Activated CD8-positive, alpha-beta memory T cell treated with anti-CD3 and anti-CD28 coated beads, Interleukin-2, amount 10 ng/mL, durations not matched to agents 7 days and 5 days (primary cell): Measurements from ENCODE around the gene SYN1. TPM values are rescaled to one million over a fixed set of nuclear protein-coding genes. Genes with fewer than 3 reads are reported as not detected.
"Not testable (repeated sequence)": the region's sequence is repeated elsewhere in the genome, so short reads cannot be mapped to it uniquely, and the experiment has no call there.

Experiments
- ATAC-seq: fragments of 150-1000 bp; cut with Tn5 transposase; one replicate; pipeline ENCODE4 v1.10.0; 2021; ENCODE audit warnings: moderate library complexity
- CTCF ChIA-PET: fragments of 350-600 bp; sonication (Branson Sonifier 250); formaldehyde crosslinking; loops from one replicate; lab custom pipeline; 2021; ENCODE audit warnings: antibody characterized with exemption; lab: Charles Lee
- DNase-seq: peaks from one replicate; pipeline ENCODE4 v3.0.0-alpha.2; 2020
- H3K27ac Mint-ChIP-seq: one replicate; pipeline ENCODE4 v1.8.0; 2021; ENCODE audit warnings: mild to moderate bottlenecking, mixed read lengths
- H3K27me3 Mint-ChIP-seq: one replicate; pipeline ENCODE4 v1.8.0; 2021; ENCODE audit warnings: mixed read lengths
- H3K36me3 Mint-ChIP-seq: one replicate; pipeline ENCODE4 v1.8.0; 2021; ENCODE audit warnings: mild to moderate bottlenecking, mixed read lengths
- H3K4me1 Mint-ChIP-seq: one replicate; pipeline ENCODE4 v1.8.0; 2021; ENCODE audit warnings: mixed read lengths
- H3K4me3 Mint-ChIP-seq: one replicate; pipeline ENCODE4 v1.8.0; 2021; ENCODE audit warnings: mild to moderate bottlenecking, moderate library complexity, mixed read lengths
- H3K9me3 Mint-ChIP-seq: one replicate; pipeline ENCODE4 v1.8.0; 2022; ENCODE audit warnings: low read depth, mixed read lengths
- total RNA-seq, 2 experiments: library from RNA; stranded (reverse); gene quantifications; one replicate each; pipeline ENCODE4 v1.2.3, GENCODE V29; 2021

Gene SYN1
- total RNA-seq = under 1 TPM; 0.09 to 0.15 TPM

- DNase-seq (peak; percentile 83), ATAC-seq (peak; percentile 89)
- peak within 1 kb of the TSS; percentile 47 for H3K4me3 Mint-ChIP-seq
- H3K4me1 Mint-ChIP-seq = peaks cover 11% of the 10 kb centered on the region
- H3K9me3 Mint-ChIP-seq = no peaks in the 10 kb centered on the region
- CTCF ChIA-PET = interaction anchor here (1.5 kb wide), 1 partner anchor 9 kb away, joined by 4 read pairs; no protein-coding TSS in a partner anchor
- H3K36me3 Mint-ChIP-seq = no peaks in the 10 kb centered on the region
- H3K27me3 Mint-ChIP-seq = peaks cover 50% of the 10 kb centered on the region
- H3K27ac Mint-ChIP-seq = no peak within 1 kb of the TSS
Observed at GRCh38 chrX:47619486-47620302, at the start of gene SYN1. SYN1 (minus strand) TSS chrX:47619857; CDS start chrX:47619728, 129 bp downstream.

GRCh38 chrX:47665797-47666196 is 46.1 kb upstream of the SYN1 start:
- DNase-seq, H3K9me3 Mint-ChIP-seq, H3K36me3 Mint-ChIP-seq, H3K4me1 Mint-ChIP-seq, CTCF ChIA-PET, H3K27ac Mint-ChIP-seq, H3K4me3 Mint-ChIP-seq, ATAC-seq, H3K27me3 Mint-ChIP-seq: not testable (repeated sequence)

GRCh38 chrX:47664737-47665136 is 45.1 kb upstream of the SYN1 start:
- H3K27me3 Mint-ChIP-seq = no peaks in the 10 kb centered on the region
- H3K27ac Mint-ChIP-seq = no peak overlapping the region
- CTCF ChIA-PET = no interaction called here
- no peak overlapping the region for H3K4me3 Mint-ChIP-seq
- H3K36me3 Mint-ChIP-seq = peaks cover 1% of the 10 kb centered on the region
- no peak for ATAC-seq
- H3K9me3 Mint-ChIP-seq = no peaks in the 10 kb centered on the region
- no peak for DNase-seq
- peaks cover 12% of the 10 kb centered on the region for H3K4me1 Mint-ChIP-seq

GRCh38 chrX:47662144-47662657 is 42.5 kb upstream of the SYN1 start:
- no peaks in the 10 kb centered on the region for H3K27me3 Mint-ChIP-seq
- no peak for ATAC-seq
- no peak overlapping the region for H3K4me3 Mint-ChIP-seq
- H3K9me3 Mint-ChIP-seq = no peaks in the 10 kb centered on the region
- CTCF ChIA-PET = interaction anchor here (1.0 kb wide), 1 partner anchor 139 kb away, joined by 3 read pairs; no protein-coding TSS in a partner anchor
- DNase-seq = peak; percentile 47
- H3K27ac Mint-ChIP-seq = peak overlapping the region; percentile 56
- peaks cover 19% of the 10 kb centered on the region for H3K4me1 Mint-ChIP-seq
- peaks cover 6% of the 10 kb centered on the region for H3K36me3 Mint-ChIP-seq

- DNase-seq (no peak), ATAC-seq (no peak)
- CTCF ChIA-PET = no interaction called here
- Mint-ChIP-seq H3K36me3 (peaks cover 13% of the 10 kb centered on the region), H3K27me3 (no peaks in the 10 kb centered on the region), H3K4me1 (peaks cover 24% of the 10 kb centered on the region), H3K4me3 (no peak overlapping the region), H3K9me3 (no peaks in the 10 kb centered on the region), H3K27ac (no peak overlapping the region)
Observed at GRCh38 chrX:47661539-47661938, 41.9 kb upstream of the SYN1 start.

GRCh38 chrX:47659421-47659726 is 39.7 kb upstream of the SYN1 start:
- H3K27ac Mint-ChIP-seq = peak overlapping the region; percentile 98
- H3K27me3 Mint-ChIP-seq = no peaks in the 10 kb centered on the region
- H3K4me3 Mint-ChIP-seq = peak overlapping the region; percentile 85
- no peak for ATAC-seq
- peaks cover 28% of the 10 kb centered on the region for H3K36me3 Mint-ChIP-seq
- CTCF ChIA-PET = no interaction called here
- no peak for DNase-seq
- H3K4me1 Mint-ChIP-seq = peaks cover 29% of the 10 kb centered on the region
- H3K9me3 Mint-ChIP-seq = no peaks in the 10 kb centered on the region

- peak within 1 kb of the TSS; percentile 98 for H3K27ac Mint-ChIP-seq
- CTCF ChIA-PET = no interaction called here
- H3K4me1 Mint-ChIP-seq = peaks cover 29% of the 10 kb centered on the region
- peaks cover 28% of the 10 kb centered on the region for H3K36me3 Mint-ChIP-seq
- H3K9me3 Mint-ChIP-seq = no peaks in the 10 kb centered on the region
- peak; percentile 97 for DNase-seq
- peak within 1 kb of the TSS; percentile 85 for H3K4me3 Mint-ChIP-seq
- ATAC-seq = peak; percentile 91
- H3K27me3 Mint-ChIP-seq = no peaks in the 10 kb centered on the region
Observed at GRCh38 chrX:47658684-47659420, 39.2 kb upstream of the SYN1 start, which contains the start of gene UXT. UXT (minus strand) TSS chrX:47659180; CDS start chrX:47658927, 253 bp downstream.

GRCh38 chrX:47658301-47658683 is 38.6 kb upstream of the SYN1 start:
- DNase-seq (no peak), ATAC-seq (no peak)
- CTCF ChIA-PET = no interaction called here
- no peaks in the 10 kb centered on the region for H3K9me3 Mint-ChIP-seq
- H3K4me1 Mint-ChIP-seq = peaks cover 28% of the 10 kb centered on the region
- H3K27ac Mint-ChIP-seq = peak overlapping the region; percentile 98
- peak overlapping the region; percentile 85 for H3K4me3 Mint-ChIP-seq
- peaks cover 32% of the 10 kb centered on the region for H3K36me3 Mint-ChIP-seq
- no peaks in the 10 kb centered on the region for H3K27me3 Mint-ChIP-seq

GRCh38 chrX:47651043-47651905 is 31.6 kb upstream of the SYN1 start:
- Mint-ChIP-seq H3K9me3 (no peaks in the 10 kb centered on the region), H3K4me3 (peak overlapping the region; percentile 87), H3K36me3 (peaks cover 53% of the 10 kb centered on the region), H3K4me1 (peaks cover 42% of the 10 kb centered on the region), H3K27me3 (no peaks in the 10 kb centered on the region), H3K27ac (peak overlapping the region; percentile 94)
- DNase-seq (no peak), ATAC-seq (no peak)
- CTCF ChIA-PET = no interaction called here

- CTCF ChIA-PET = no interaction called here
- peak within 1 kb of the TSS; percentile 87 for H3K4me3 Mint-ChIP-seq
- peaks cover 42% of the 10 kb centered on the region for H3K4me1 Mint-ChIP-seq
- peak; percentile 95 for ATAC-seq
- H3K27ac Mint-ChIP-seq = peak within 1 kb of the TSS; percentile 94
- no peaks in the 10 kb centered on the region for H3K9me3 Mint-ChIP-seq
- H3K36me3 Mint-ChIP-seq = peaks cover 44% of the 10 kb centered on the region
- peak; percentile 95 for DNase-seq
- no peaks in the 10 kb centered on the region for H3K27me3 Mint-ChIP-seq
Observed at GRCh38 chrX:47650164-47651042, 30.7 kb upstream of the SYN1 start, which contains the start of gene ELK1. ELK1 (minus strand) TSS chrX:47650563; CDS start chrX:47641441, 9,122 bp downstream.

- peak overlapping the region; percentile 92 for H3K27ac Mint-ChIP-seq
- H3K36me3 Mint-ChIP-seq = peaks cover 44% of the 10 kb centered on the region
- H3K4me1 Mint-ChIP-seq = peaks cover 47% of the 10 kb centered on the region
- CTCF ChIA-PET = no interaction called here
- ATAC-seq = no peak
- DNase-seq = no peak
- no peaks in the 10 kb centered on the region for H3K9me3 Mint-ChIP-seq
- peak overlapping the region; percentile 87 for H3K4me3 Mint-ChIP-seq
- no peaks in the 10 kb centered on the region for H3K27me3 Mint-ChIP-seq
Observed at GRCh38 chrX:47649781-47650163, 30.1 kb upstream of the SYN1 start.

- ATAC-seq (no peak), DNase-seq (no peak)
- CTCF ChIA-PET = no interaction called here
- Mint-ChIP-seq H3K36me3 (peaks cover 43% of the 10 kb centered on the region), H3K9me3 (no peaks in the 10 kb centered on the region), H3K27ac (peak overlapping the region; percentile 92), H3K4me3 (peak overlapping the region; percentile 87), H3K4me1 (peaks cover 52% of the 10 kb centered on the region), H3K27me3 (no peaks in the 10 kb centered on the region)
Observed at GRCh38 chrX:47649271-47649670, 29.6 kb upstream of the SYN1 start.
